Measurements from ENCODE around the gene PEMT.
"Not testable (repeated sequence)": the region's sequence is repeated elsewhere in the genome, so short reads cannot be mapped to it uniquely, and the experiment has no call there.

The PEMT gene

DNA sequence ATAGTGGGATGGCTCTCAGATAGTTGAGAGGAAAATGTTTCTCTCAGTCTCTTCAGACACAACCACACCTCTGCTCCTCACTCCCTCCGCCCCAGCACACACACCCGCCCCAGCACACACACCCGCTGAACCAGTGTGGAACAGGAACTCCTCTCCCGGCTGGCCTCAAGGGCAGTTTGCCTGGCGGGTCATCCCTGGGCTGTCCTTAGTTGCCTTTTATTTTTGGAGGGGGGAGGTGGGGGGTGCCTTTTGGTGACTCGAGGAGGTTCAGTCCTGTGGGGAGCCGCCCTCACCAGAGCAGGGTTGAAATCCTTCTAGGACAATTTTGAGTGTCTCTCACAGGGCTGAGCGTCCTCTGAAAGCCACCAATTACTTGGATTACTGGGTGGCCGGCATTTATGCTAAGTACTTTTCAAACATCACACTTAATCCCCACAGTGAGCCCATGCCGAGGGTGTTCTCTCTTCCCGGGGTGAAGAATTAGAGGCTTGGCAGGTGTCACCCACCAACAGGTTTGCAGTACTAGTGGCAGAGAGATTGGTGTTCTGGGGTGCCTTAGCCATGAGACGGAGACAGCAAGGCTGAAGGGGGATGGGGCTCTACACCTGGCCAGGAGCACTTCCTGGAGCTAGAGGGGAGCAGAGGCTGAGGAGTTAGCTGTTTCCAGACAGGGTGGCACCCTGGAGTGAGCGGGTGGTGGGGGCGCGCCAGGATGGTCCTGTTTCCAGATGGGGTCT, 98.1 kb downstream of the PEMT start:
- DNase-seq (ENCODE audit: low read depth, low spot score): no peak
- H3K9ac ChIP-seq (ENCODE audit: insufficient read length): no peak overlapping the region
- TF ChIP-seq POLR2AphosphoS5 (IDR thresholded peaks at IDR 0.05; ENCODE audit: borderline replicate concordance, low read depth, low read length) (no peak), EZH2 (IDR thresholded peaks at IDR 0.05) (no peak), FOXP2 (optimal IDR thresholded peaks at IDR 0.05; ENCODE audit: control extremely low read depth, extremely low read length, insufficient read depth) (no peak)
- H3K4me3 ChIP-seq: no peak overlapping the region
- no peaks in the 10 kb centered on the region for H3K9me3 ChIP-seq (ENCODE audit: low read depth, low read length)
- no peaks in the 10 kb centered on the region; the same call in 1 of the 2 replicates for H3K36me3 ChIP-seq (ENCODE audit: insufficient read depth, low read length)
- no peak overlapping the region for H3K27ac ChIP-seq

DNA sequence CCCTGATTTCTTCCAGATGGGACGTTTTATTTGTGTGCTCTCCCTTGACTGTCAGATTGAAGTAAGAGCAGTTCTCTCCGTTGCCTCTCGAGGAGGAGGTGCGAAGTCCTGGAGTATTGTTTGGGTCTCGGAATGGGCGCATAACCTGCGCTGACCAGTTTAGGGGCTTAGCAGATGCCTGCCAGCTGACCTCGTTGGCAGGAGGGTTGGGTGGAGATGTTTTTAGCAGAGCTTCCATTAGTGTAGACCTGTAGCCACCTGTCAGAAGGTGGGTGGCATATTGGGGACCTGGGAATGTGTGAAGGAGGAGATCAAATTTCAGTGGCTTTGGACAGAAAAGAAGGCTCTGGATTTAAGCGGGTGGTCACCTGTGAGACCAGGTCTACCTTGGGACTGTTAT, 98.9 kb downstream of the PEMT start:
- H3K27ac ChIP-seq: no peak overlapping the region
- no peak overlapping the region for H3K4me3 ChIP-seq
- H3K9ac ChIP-seq (ENCODE audit: insufficient read length): no peak overlapping the region
- DNase-seq (ENCODE audit: low read depth, low spot score): no peak
- H3K9me3 ChIP-seq (ENCODE audit: low read depth, low read length): no peaks in the 10 kb centered on the region
- peaks cover 5% of the 10 kb centered on the region for H3K36me3 ChIP-seq (ENCODE audit: insufficient read depth, low read length)
- no peak for TF ChIP-seq POLR2AphosphoS5 (IDR thresholded peaks at IDR 0.05; ENCODE audit: borderline replicate concordance, low read depth, low read length)
- no peak for TF ChIP-seq EZH2 (IDR thresholded peaks at IDR 0.05)
- no peak for TF ChIP-seq FOXP2 (optimal IDR thresholded peaks at IDR 0.05; ENCODE audit: control extremely low read depth, extremely low read length, insufficient read depth)

DNA sequence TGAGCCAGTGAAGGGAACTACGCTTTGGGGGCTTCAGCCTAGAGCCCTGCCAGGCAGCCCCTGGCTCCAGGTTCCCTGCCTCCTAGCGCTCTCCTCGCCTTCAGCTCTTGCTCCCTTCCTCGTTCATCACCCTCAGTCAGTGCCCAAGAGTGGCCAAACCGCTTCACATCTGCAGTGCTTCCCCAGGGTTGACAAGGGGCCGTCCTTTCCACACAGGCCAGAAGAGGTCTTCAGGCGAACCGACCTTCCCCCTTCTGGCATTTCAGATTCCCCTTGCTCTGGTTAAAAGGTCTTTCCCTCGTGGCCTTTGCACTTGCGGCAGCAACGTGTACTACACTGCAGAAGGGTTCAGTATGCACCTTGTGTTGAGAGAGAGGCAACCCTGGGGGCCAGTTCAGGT, 99.4 kb downstream of the PEMT start:
- Histone ChIP-seq H3K9me3 (ENCODE audit: low read depth, low read length) (no peaks in the 10 kb centered on the region), H3K36me3 (ENCODE audit: insufficient read depth, low read length) (peaks cover 7% of the 10 kb centered on the region), H3K9ac (ENCODE audit: insufficient read length) (no peak overlapping the region), H3K4me3 (no peak overlapping the region), H3K27ac (no peak overlapping the region)
- DNase-seq (ENCODE audit: low read depth, low spot score): no peak
- TF ChIP-seq EZH2 (IDR thresholded peaks at IDR 0.05) (no peak), FOXP2 (optimal IDR thresholded peaks at IDR 0.05; ENCODE audit: control extremely low read depth, extremely low read length, insufficient read depth) (no peak), POLR2AphosphoS5 (IDR thresholded peaks at IDR 0.05; ENCODE audit: borderline replicate concordance, low read depth, low read length) (no peak)

DNA sequence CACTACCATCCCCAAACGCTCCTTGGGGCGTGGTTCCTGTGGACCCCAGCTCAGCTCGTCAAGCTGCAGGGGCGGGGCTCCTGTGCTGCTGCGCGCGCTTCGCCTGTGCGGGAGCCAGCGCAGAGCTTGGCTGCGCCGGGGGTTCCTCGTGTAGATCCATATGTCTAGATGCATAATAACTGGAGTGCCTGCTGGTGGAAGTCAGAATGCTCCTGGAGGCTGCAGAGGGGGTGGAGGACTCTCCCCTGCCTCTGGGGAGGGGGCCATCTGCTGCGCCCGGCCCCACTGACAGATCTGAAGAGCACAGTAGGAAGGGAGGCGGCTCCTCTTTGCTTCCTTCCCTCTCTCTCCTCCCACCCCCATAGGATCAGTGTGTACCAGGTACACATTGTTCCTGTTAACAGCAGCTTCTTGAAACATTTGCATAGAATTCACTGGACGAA, 99.9 kb downstream of the PEMT start:
- no peak overlapping the region for H3K27ac ChIP-seq

DNA sequence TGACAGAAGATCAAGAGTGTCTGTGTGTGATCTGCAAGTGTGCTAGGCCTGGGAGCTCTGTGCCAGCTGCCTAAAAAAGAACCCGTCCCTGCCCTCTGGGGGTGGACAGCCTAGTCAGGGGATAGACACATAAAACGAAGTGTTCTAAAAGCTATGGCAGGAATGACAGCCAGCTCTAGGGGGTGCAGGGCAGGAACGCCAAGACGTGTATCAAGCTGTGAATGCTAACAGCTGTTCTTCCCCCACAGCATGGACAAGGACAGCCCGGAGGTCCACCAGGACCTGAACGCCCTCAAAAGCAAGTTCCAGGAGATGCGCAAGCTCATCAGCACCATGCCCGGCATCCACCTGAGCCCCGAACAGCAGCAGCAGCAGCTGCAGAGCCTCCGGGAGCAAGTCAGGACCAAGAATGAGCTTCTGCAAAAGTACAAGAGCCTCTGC, 100.5 kb downstream of the PEMT start:
- no peak overlapping the region for H3K4me3 ChIP-seq
- H3K27ac ChIP-seq: no peak overlapping the region
- no peak for DNase-seq (ENCODE audit: low read depth, low spot score)
- TF ChIP-seq FOXP2 (optimal IDR thresholded peaks at IDR 0.05; ENCODE audit: control extremely low read depth, extremely low read length, insufficient read depth) (no peak), POLR2AphosphoS5 (IDR thresholded peaks at IDR 0.05; ENCODE audit: borderline replicate concordance, low read depth, low read length) (no peak), EZH2 (IDR thresholded peaks at IDR 0.05) (no peak)
- H3K9me3 ChIP-seq (ENCODE audit: low read depth, low read length): no peaks in the 10 kb centered on the region
- H3K36me3 ChIP-seq (ENCODE audit: insufficient read depth, low read length): peaks cover 7% of the 10 kb centered on the region
- no peak overlapping the region for H3K9ac ChIP-seq (ENCODE audit: insufficient read length)

More for the DNA sequence above, 99.9 kb downstream of the PEMT start:
- TF ChIP-seq FOXP2 (optimal IDR thresholded peaks at IDR 0.05; ENCODE audit: control extremely low read depth, extremely low read length, insufficient read depth) (no peak), POLR2AphosphoS5 (IDR thresholded peaks at IDR 0.05; ENCODE audit: borderline replicate concordance, low read depth, low read length) (no peak), EZH2 (IDR thresholded peaks at IDR 0.05) (no peak)
- peaks cover 7% of the 10 kb centered on the region for H3K36me3 ChIP-seq (ENCODE audit: insufficient read depth, low read length)
- no peak overlapping the region for H3K9ac ChIP-seq (ENCODE audit: insufficient read length)
- no peaks in the 10 kb centered on the region for H3K9me3 ChIP-seq (ENCODE audit: low read depth, low read length)
- no peak overlapping the region for H3K4me3 ChIP-seq
- no peak for DNase-seq (ENCODE audit: low read depth, low spot score)

DNA sequence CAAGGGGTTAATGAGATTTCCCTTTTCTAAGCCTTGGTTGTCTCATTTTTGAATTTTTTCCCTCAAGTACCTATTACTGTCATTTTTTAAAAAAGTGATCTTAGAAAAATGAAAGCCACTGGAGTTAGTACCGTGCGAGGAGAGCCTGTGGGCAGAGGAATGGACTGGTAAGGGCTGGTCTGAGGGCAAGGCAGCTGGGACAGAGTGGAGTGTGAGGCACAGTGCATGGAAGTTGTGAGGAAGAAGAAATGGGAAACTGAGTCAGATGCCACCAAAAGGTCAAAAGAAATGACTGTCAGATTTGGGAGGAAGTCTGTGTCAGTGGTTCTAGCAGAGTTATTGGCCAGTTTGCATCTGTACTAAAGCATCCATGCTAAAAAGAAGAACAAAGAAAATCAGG, 103.5 kb downstream of the PEMT start:
- H3K36me3 ChIP-seq (ENCODE audit: insufficient read depth, low read length): peaks cover 25% of the 10 kb centered on the region
- H3K27ac ChIP-seq: no peak overlapping the region
- H3K4me3 ChIP-seq: no peak overlapping the region
- no peak overlapping the region for H3K9ac ChIP-seq (ENCODE audit: insufficient read length)
- TF ChIP-seq FOXP2 (optimal IDR thresholded peaks at IDR 0.05; ENCODE audit: control extremely low read depth, extremely low read length, insufficient read depth) (no peak), POLR2AphosphoS5 (IDR thresholded peaks at IDR 0.05; ENCODE audit: borderline replicate concordance, low read depth, low read length) (no peak), EZH2 (IDR thresholded peaks at IDR 0.05) (no peak)
- no peaks in the 10 kb centered on the region for H3K9me3 ChIP-seq (ENCODE audit: low read depth, low read length)
- DNase-seq (ENCODE audit: low read depth, low spot score): no peak

DNA sequence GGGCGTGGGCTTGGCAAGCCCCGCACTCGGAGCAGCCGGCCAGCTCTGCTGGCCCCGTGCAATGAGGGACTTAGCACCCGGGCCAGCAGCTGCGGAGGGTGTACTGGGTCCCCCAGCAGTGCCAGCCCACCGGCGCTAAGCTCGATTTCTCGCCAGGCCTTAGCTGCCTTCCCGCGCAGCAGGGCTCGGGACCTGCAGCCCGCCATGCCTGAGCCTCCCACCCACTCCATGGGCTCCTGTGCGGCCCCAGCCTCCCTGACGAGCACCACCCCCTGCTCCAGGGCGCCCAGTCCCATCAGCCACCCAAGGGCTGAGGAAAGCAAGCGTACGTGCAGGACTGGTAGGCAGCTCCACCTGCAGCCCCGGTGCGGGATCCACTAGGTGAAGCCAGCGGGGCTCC, 105.1 kb downstream of the PEMT start:
- not testable (repeated sequence) for DNase-seq (ENCODE audit: low read depth, low spot score); H3K9ac ChIP-seq (ENCODE audit: insufficient read length); H3K4me3 ChIP-seq; H3K9me3 ChIP-seq (ENCODE audit: low read depth, low read length); H3K27ac ChIP-seq
- H3K36me3 ChIP-seq (ENCODE audit: insufficient read depth, low read length): peaks cover 27% of the 10 kb centered on the region

DNA sequence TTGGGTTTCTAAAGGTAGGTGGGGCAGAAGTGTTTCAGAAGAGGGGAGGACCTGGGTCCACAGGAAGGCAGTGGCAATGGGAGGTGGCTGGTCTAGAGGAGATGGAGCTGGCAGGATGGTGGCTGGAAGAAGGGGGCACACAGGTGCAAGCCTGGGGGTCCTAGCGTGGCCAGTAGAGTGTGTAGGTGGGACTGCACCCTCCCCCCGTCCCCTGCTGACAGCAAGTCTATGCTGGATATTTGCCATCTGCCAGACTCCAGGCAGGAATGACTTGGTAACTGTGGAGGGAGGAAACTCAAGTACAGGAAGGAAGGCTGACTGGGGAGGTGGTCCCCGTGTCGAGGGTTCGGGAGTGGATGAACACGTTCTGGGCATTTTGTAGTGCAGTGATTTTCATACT, 106.1 kb downstream of the PEMT start:
- Histone ChIP-seq H3K36me3 (ENCODE audit: insufficient read depth, low read length) (peaks cover 27% of the 10 kb centered on the region), H3K4me3 (no peak overlapping the region), H3K9ac (ENCODE audit: insufficient read length) (no peak overlapping the region), H3K9me3 (ENCODE audit: low read depth, low read length) (no peaks in the 10 kb centered on the region), H3K27ac (no peak overlapping the region)
- no peak for DNase-seq (ENCODE audit: low read depth, low spot score)
- TF ChIP-seq EZH2 (IDR thresholded peaks at IDR 0.05) (no peak), FOXP2 (optimal IDR thresholded peaks at IDR 0.05; ENCODE audit: control extremely low read depth, extremely low read length, insufficient read depth) (no peak), POLR2AphosphoS5 (IDR thresholded peaks at IDR 0.05; ENCODE audit: borderline replicate concordance, low read depth, low read length) (no peak)

DNA sequence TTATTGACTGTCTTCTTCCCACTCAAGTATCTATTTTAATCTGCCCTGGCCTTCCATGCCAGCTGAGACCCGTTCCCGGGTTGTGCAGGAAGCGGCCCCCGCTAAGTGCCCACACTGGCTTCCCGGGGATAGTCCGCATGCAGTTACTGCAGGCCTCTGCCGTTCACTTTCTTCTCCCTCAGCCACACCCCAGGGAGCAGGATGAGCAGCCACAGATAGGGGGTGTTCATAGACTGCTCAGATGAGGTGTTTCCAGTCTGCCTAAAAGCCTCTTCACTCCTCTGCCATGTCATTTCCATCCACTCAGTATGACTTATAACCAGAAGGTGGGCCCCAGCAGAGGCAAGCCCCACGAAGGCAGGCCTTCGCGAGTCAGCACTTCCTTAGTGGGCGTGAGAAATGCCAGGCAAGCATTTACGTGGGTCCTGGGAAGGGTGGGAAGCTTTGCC, 107.0 kb downstream of the PEMT start:
- Histone ChIP-seq H3K36me3 (ENCODE audit: insufficient read depth, low read length) (peaks cover 27% of the 10 kb centered on the region), H3K27ac (no peak overlapping the region), H3K9me3 (ENCODE audit: low read depth, low read length) (no peaks in the 10 kb centered on the region), H3K4me3 (no peak overlapping the region), H3K9ac (ENCODE audit: insufficient read length) (no peak overlapping the region)
- DNase-seq (ENCODE audit: low read depth, low spot score): no peak
- TF ChIP-seq POLR2AphosphoS5 (IDR thresholded peaks at IDR 0.05; ENCODE audit: borderline replicate concordance, low read depth, low read length) (no peak), EZH2 (IDR thresholded peaks at IDR 0.05) (no peak), FOXP2 (optimal IDR thresholded peaks at IDR 0.05; ENCODE audit: control extremely low read depth, extremely low read length, insufficient read depth) (no peak)

Data from SK-N-MC (cell line).